Raji (cell line): Measurements from ENCODE around the gene ZNF544.

Experiments
- POLR2A ChIP-seq: IDR thresholded peaks from 2 replicates; pipeline ENCODE4 v1.6.1; 2011; ENCODE audit warnings: low read depth, low read length, control low read depth; ENCODE audit not compliant: insufficient read depth

Gene ZNF544

DNA sequence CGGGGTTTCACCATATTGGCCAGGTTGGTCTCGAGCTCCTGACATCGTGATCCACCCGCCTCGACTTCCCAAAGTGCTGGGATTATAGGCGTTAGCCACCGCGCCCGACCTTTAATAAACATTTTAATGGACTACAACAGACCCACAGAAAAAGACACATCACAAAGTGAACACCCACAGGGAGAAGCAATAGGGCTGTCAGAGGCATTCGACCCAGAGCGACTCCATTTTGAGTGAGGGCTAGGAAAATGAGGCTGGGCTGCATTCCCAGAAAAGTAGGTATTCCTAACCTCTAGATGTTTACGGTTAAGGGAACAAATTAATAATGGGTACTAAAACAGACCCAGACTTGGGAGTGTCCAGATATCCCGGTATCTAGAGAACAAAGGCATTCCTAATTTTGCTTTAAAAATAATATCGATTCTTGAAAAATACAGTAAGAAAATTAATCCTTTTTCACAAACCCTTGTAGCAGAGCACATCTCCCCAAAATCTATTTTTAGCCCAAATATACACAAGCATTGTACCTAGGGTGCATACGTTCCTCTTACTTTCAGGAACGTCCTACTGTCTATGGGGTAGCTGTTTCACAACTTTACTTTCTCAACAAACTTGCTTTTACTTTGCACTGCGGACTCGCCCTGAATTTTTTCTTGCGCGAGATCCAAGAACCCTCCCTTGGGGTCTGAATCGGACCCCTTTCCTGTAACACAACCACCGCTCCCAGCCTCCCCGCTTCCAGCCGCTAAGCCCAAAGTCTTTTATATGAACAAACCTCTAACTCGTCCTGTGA is 49.2 kb downstream of the ZNF544 start:
- no peak for TF ChIP-seq POLR2A

- TF ChIP-seq POLR2A, result peak; percentile 85
Observed at GRCh38 chr19:58278541-58279041, 49.9 kb downstream of the ZNF544 start, which contains the start of gene ZNF8. TSS of gene ZNF8 (plus strand) at chr19:58278955. CDS start at chr19:58279082, 127 bp downstream.

DNA sequence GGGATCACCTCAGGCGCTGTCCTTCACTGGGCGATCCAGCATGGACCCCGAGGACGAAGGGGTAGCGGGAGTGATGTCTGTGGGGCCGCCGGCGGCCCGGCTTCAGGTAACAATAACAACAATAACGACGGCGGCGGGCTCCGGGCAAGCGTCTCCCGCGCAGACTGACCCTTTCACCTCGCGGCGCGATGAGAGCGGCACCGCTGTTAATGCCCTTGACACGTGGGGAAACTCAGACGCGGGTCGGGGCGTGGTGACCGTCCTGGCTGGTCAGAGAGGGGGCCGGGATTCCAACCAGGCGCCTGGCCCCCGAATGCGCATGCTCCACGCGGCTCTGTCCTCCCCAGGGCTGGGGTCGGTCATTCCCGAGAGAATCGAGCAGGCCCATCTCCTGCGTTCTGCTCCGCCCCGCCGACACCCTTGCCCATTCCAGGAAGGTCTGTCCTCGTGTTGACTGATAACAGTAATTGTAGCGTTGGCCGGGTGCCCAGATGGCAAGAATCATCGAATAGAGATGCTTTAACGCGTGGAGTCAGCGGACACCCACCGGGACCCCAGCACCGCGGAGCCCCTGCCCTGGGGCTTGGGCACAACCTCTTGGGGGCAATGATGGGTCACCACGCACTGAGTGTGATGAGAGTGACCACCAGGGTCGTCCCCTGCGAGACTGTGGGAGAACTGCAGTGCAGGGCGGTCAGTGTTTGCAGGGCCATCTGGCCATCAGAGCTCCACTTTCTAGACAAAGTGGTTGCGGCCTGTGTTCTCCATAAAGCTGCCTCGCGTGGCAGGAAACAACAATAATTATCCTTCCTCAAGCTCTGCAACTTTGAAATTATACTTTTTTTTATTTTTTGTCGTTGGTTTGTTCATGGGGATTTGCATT is 50.6 kb downstream of the ZNF544 start:
- no peak for TF ChIP-seq POLR2A

DNA sequence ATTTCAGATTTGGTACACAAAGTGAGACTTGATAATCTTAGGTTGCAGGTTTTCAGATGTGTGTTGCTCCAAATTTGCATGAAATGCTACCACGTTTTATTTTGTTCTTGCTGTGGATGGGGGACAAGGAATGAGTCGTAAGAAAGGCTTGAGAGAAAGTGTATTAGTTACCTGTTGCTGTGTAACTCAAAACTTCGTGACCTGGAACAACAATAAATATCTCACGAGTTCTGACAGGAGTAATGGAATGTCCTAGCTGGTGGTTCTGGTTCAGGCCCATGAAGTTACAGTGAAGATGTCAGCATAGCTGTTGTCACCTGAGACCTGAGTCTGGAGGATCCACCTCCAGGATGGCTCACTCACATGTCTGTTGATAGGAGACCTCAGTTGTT is 51.2 kb downstream of the ZNF544 start:
- TF ChIP-seq POLR2A, result no peak

- TF ChIP-seq POLR2A, result no peak
Observed at GRCh38 chr19:58284199-58284598, 55.5 kb downstream of the ZNF544 start.

DNA sequence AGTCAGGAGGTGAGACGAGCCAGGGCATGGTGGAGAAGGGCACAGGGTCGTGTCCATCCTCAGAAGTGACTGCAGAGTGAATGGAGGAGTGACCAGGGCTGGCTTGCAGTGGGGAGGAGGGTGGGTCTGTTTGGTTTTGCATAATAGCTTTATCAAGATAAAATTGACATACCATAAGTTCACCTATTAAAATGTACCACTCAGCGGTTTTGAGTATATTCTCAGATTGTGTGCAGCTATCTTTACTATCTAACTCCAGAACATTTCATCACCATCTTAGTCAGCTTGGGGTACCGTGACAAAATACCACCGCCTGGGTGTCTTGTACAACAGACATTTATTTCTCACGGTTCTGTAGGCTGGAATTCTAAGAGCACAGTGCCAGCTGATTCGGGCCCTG is 63.2 kb downstream of the ZNF544 start:
- no peak for TF ChIP-seq POLR2A

- no peak for TF ChIP-seq POLR2A
Observed at GRCh38 chr19:58294743-58295374, 66.1 kb downstream of the ZNF544 start.

DNA sequence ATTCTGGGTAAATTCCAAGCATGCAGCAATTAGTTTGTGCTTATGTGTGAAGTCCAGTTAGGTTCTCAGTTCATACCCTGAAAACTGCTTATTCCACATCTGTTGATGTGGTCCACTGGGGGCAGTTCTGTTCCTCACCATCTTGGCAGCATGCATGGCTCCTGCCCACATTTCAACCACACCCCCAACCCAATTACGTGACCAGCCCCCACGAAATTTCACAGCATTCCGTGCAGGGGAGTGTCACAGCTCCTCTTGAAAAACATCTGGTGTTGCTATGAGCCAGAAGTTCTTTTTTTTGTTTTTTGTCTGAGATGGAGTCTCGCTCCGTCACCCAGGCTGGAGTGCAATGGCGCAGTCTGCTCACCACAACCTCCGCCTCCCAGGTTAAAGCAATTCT is 67.4 kb downstream of the ZNF544 start:
- no peak for TF ChIP-seq POLR2A

DNA sequence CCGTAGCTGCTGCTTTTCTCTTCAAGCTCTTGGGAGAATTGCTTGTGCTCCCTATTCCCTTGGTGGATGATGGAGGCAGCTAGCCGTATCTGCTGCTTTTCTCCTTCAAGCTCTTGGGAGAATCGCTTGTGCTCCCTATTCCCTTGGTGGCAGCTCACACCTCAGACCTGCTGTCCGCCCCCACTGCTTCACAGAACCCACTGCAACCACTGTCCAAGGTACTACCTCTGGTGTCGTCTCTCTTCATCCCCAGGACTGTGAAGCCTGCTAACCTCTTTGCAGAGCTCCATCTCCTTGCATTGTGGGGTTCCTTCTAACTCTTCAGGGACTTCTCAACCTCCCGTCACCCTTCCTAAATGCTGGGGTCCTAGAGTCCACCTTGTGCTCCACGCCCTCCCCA is 71.9 kb downstream of the ZNF544 start:
- TF ChIP-seq POLR2A, result no peak

DNA sequence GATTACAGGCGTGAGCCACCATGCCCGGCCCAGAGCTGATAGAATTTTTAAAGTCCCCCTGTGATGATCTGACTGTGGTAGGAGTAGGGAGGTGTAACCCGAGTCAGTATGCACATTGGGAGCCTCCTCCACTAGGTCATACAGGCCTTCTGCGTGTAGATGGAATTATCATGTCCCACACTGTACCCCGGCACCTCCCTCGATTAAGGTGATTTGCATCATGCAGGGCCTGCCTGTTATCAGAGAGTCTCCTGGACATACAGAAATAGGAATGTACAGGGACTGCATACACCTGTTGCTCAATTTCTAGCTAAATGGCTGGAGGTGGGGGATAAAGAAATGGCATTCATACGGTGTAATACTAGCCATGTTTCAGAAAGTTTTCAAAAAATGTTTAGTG is 75.5 kb downstream of the ZNF544 start:
- no peak for TF ChIP-seq POLR2A

DNA sequence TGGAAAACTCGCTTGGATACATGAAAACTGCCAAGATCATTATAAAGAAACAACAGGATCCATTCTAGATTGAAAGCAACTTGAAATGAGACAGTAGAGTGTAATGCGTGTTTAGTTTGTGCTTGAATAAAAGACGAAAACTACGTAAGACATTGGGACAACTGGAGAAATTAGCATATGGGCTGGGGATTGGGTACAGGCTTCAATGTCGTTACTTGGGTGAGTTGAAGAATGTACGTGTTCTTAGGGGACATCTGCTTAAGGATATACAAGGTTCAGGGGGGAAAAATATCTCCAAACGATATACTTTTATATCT is 76.0 kb downstream of the ZNF544 start:
- TF ChIP-seq POLR2A, result no peak

DNA sequence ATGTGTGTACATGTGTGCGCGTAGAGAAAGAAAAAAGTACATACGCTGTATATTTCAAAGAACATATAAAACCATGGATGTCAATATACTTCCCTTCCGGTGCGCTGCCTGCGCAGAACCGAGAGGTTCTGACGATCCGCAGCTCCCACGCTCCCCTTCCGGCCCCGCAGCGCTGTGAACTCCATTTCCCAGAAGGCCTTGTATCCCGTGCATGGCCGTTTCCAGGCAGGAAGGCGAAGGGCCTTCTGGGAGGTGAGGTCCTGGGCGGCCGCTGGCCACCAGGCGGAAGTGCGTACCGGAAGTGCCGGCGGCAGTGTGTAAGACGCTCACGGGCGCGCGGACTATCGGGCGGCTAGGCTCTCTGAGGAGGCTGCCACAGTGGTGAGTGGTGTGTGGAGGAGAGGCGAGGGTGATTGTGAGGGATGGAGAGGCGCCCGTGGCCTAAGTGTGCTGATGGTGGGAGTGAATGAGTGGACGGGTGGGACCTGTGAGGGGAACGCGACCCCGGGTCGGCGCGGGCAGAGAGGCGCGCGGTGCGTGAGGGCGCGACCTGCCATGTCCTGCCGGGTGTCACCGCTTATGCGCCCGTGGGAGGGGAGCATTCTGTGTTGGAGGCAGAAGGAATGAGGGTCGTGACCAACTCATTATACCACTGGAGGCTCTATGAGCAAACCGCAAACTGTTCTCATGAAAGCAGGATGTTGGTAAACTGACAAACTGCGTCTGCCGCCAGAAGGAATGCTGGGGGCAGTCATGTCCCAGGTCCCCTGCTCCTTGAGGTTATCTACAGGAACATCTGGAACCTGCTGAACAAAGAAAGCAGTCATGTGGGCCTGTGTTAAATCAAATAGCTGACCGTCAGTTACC is 76.6 kb downstream of the ZNF544 start, which contains the start of gene ERVK3-1:
Gene ERVK3-1 (plus strand): TSS at position 313 of the 867 bp plus-strand sequence. CDS start 6,792 bp downstream, outside the sequence.
- peak; percentile 97 for TF ChIP-seq POLR2A

DNA sequence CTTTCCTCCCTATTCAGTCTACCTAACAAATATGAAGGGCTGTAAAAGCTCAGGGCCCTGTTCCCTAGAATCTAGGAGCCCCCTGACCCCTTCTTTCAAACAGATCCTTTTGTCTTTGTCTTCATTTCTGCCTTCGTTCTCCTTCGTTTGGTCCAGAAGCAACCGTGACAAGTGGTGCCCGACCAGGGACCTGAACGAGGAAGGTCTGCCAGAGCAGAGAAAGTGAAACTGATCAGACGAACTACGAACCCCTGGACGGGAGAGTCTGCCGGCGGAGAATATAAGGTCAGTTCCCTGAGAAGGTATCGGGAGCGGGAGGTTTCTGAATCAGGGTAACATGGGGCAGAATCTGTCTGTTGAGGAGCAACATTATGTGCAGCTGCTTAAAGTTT is 77.2 kb downstream of the ZNF544 start:
- TF ChIP-seq POLR2A, result no peak

DNA sequence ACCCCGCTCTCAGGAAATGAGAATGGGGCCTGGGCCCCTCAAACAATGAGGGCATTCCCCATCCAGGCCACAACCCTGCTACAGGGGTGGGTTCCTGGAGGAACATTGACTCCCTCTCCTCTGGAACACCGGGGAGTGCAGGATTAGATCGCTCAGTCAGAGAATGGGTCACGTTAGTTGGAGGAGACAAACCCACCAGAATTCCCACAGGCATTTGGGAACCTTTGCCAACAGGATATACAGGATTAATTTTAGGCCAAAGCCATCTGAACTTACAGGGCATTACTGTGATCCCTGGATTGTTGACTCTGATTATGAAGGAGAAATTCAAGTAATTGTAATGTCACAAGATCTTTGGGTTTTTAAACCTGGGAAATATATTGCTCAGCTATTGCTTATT is 79.0 kb downstream of the ZNF544 start:
- no peak for TF ChIP-seq POLR2A
